Neural cell (in vitro differentiated cells): ENCODE data around the gene DDN. TPM values are rescaled to one million over a fixed set of nuclear protein-coding genes. Genes with fewer than 3 reads are reported as not detected.
A peak's percentile ranks its signal among the peaks of the same experiment; 100 is the strongest.

Experiments used
- H2AFZ ChIP-seq: fragments of 200-600, 300-800 bp; sonication (generic), shearing (Covaris generic); 2 replicates; pipeline ENCODE4 v1.6.0; 2014; ENCODE audit warnings: low read depth, mild to moderate bottlenecking, antibody characterized with exemption, low read length, moderate library complexity
- H3F3A ChIP-seq: fragments of 200-600 bp; shearing (Covaris generic); 2 replicates; pipeline ENCODE4 v1.6.1; 2016; ENCODE audit warnings: mild to moderate bottlenecking, moderate library complexity, mixed read lengths, antibody characterized with exemption, low read length; ENCODE audit not compliant: insufficient read depth, poor library complexity, severe bottlenecking
- H3K27ac ChIP-seq: fragments of 200-600, 300-800 bp; sonication (generic), shearing (Covaris generic); 2 replicates; pipeline ENCODE4 v1.5.1; 2014; ENCODE audit warnings: mild to moderate bottlenecking, low read length, moderate library complexity
- H3K27me3 ChIP-seq: fragments of 300-800, 200-600 bp; sonication (generic), shearing (Covaris generic); 2 replicates; pipeline ENCODE4 v1.6.0; 2014; ENCODE audit warnings: mild to moderate bottlenecking, low read depth, low read length, moderate library complexity; ENCODE audit not compliant: insufficient read depth
- H3K36me3 ChIP-seq: fragments of 300-800, 200-600 bp; sonication (generic), shearing (Covaris generic); 2 replicates; pipeline ENCODE4 v1.5.1; 2014; ENCODE audit warnings: mild to moderate bottlenecking, antibody characterized with exemption, low read length, moderate library complexity; ENCODE audit not compliant: insufficient read depth
- H3K4me2 ChIP-seq: fragments of 300-800, 200-600 bp; sonication (generic), shearing (Covaris generic); 2 replicates; pipeline ENCODE4 v1.6.0; 2014; ENCODE audit warnings: mild to moderate bottlenecking, low read length
- H3K4me3 ChIP-seq: fragments of 300-800, 200-600 bp; sonication (generic), shearing (Covaris generic); 2 replicates; pipeline ENCODE4 v1.5.1; 2014; ENCODE audit warnings: mild to moderate bottlenecking, low read length, moderate library complexity
- H3K79me2 ChIP-seq: fragments of 200-600 bp; shearing (Covaris generic); replicated peaks from 2 replicates; pipeline ENCODE4 v1.6.0; 2014; ENCODE audit warnings: mild to moderate bottlenecking, low read length, moderate library complexity; ENCODE audit not compliant: insufficient read depth
- H3K9ac ChIP-seq: fragments of 300-800, 200-600 bp; sonication (generic), shearing (Covaris generic); 2 replicates; pipeline ENCODE4 v1.6.1; 2016; ENCODE audit warnings: mild to moderate bottlenecking, low read length, mixed read lengths
- H3K9me2 ChIP-seq: fragments of 200-600 bp; shearing (Covaris generic); 2 replicates; pipeline ENCODE4 v1.6.1; 2016; ENCODE audit warnings: mild to moderate bottlenecking, low read length, mixed read lengths; ENCODE audit not compliant: insufficient read depth
- H3K9me3 ChIP-seq: fragments of 200-600, 300-800 bp; sonication (generic), shearing (Covaris generic); 2 replicates; pipeline ENCODE4 v1.6.1; 2016; ENCODE audit warnings: mild to moderate bottlenecking, mixed run types, low read length, moderate library complexity, mixed read lengths
- H4K20me1 ChIP-seq: fragments of 200-600 bp; shearing (Covaris generic); 2 replicates; pipeline ENCODE4 v1.6.1; 2016; ENCODE audit warnings: mild to moderate bottlenecking, mixed run types; ENCODE audit not compliant: insufficient read depth
- CTCF ChIP-seq: fragments of 450-650 bp; IDR thresholded peaks from 2 replicates; pipeline ENCODE4 v1.5.1; 2014; ENCODE audit warnings: antibody characterized with exemption, mild to moderate bottlenecking, moderate library complexity; ENCODE audit not compliant: poor library complexity, severe bottlenecking
- EP300 ChIP-seq: fragments of 450-650 bp; conservative IDR thresholded peaks from 2 replicates; pipeline ENCODE4 v1.6.1; 2014; ENCODE audit warnings: antibody characterized with exemption, mild to moderate bottlenecking, moderate library complexity; ENCODE audit not compliant: poor library complexity, severe bottlenecking
- EZH2 ChIP-seq: fragments of 200-600, 300-800 bp; shearing (Covaris generic), sonication (generic); IDR thresholded peaks from 2 replicates; pipeline ENCODE4 v1.6.1; 2014; ENCODE audit warnings: antibody characterized with exemption, low read length, borderline replicate concordance, mild to moderate bottlenecking; ENCODE audit not compliant: insufficient read depth, poor library complexity, severe bottlenecking
- MXI1 ChIP-seq: fragments of 450-650 bp; conservative IDR thresholded peaks from 2 replicates; pipeline ENCODE4 v1.6.1; 2014; ENCODE audit warnings: antibody characterized with exemption, mild to moderate bottlenecking; ENCODE audit not compliant: poor library complexity, severe bottlenecking
- POLR2AphosphoS5 ChIP-seq: IDR thresholded peaks from 2 replicates; pipeline ENCODE4 v1.6.1; 2012
- RAD21 ChIP-seq: fragments of 450-650 bp; conservative IDR thresholded peaks from 2 replicates; pipeline ENCODE4 v1.6.1; 2014; ENCODE audit warnings: antibody characterized with exemption, mild to moderate bottlenecking, moderate library complexity
- REST ChIP-seq: IDR thresholded peaks from 2 replicates; pipeline ENCODE4 v1.6.1; 2012; ENCODE audit warnings: borderline replicate concordance
- SMC3 ChIP-seq: fragments of 450-650 bp; conservative IDR thresholded peaks from 2 replicates; pipeline ENCODE4 v1.6.1; 2014; ENCODE audit warnings: antibody characterized with exemption, mild to moderate bottlenecking, moderate library complexity; ENCODE audit not compliant: poor library complexity
- TAF1 ChIP-seq: IDR thresholded peaks from 2 replicates; pipeline ENCODE4 v1.6.1; 2012; ENCODE audit warnings: low read depth
- polyA plus RNA-seq: library from polyadenylated mRNA; depleted of rRNA; stranded (reverse); fragments of >200 nt; gene quantifications from 2 replicates; pipeline ENCODE4 v1.2.3, GENCODE V29; 2014

The DDN gene
- polyA plus RNA-seq, 1 donor from 2014 or later = 0.51 TPM

DNA sequence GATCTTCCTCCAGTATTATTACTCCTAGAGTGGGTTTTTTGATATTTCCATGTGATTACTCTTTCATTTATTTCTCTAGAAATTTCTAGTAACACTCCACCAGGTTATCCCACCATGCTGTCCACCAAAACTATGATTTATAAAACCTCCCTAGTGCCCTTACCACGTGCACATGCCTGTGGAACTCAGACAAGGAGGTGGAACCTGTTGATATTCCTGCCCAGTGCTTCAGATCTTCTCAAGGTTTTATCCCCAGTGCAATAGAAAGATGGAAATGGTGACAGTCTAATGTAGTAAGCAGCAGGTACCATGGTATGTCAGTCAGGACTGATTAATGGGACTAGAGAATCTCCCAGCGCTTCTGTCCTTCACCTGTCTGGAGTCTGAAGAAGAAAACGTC is 38.3 kb downstream of the DDN start:
- Histone ChIP-seq H3F3A (no peaks in the 10 kb centered on the region), H3K4me3 (no peak overlapping the region), H3K9me2 (no peaks in the 10 kb centered on the region), H3K27me3 (peaks cover 33% of the 10 kb centered on the region), H3K4me2 (no peak overlapping the region), H3K27ac (no peak overlapping the region), H3K36me3 (no peaks in the 10 kb centered on the region), H3K79me2 (peaks cover 3% of the 10 kb centered on the region), H3K9ac (no peak overlapping the region), H4K20me1 (no peaks in the 10 kb centered on the region), H2AFZ (no peak overlapping the region), H3K9me3 (no peaks in the 10 kb centered on the region)
- TF ChIP-seq EZH2 = no peak
- TF ChIP-seq EP300 = no peak
- TF ChIP-seq TAF1 = no peak
- TF ChIP-seq CTCF = no peak
- no peak for TF ChIP-seq POLR2AphosphoS5

DNA sequence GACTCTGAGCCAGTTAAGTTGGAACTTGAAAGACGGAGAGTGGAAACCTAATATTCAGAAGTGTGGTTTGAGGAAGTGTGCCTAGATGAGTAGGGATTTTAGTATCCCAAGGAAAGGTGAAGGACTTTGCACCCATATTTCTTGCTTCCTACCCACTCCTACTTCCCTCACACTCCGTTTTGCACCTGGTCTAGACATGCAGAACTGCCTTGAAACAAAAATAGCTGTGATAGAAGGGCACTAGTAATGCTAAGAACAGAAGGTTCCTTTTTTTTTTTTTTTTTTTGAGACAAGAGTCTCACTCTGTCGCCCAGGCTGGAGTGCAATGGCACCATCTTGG is 41.2 kb downstream of the DDN start:
- H4K20me1 ChIP-seq = peaks cover 19% of the 10 kb centered on the region
- H3K9me3 ChIP-seq = no peaks in the 10 kb centered on the region
- peak overlapping the region; percentile 85 for H3K4me2 ChIP-seq
- H3K4me3 ChIP-seq = peak overlapping the region; percentile 90
- H3K27ac ChIP-seq = peak overlapping the region; percentile 99
- H3K79me2 ChIP-seq = peaks cover 31% of the 10 kb centered on the region
- peaks cover 12% of the 10 kb centered on the region for H3K36me3 ChIP-seq
- no peaks in the 10 kb centered on the region for H3K9me2 ChIP-seq
- H2AFZ ChIP-seq = peak overlapping the region; percentile 73
- TF ChIP-seq RAD21 (no peak), CTCF (no peak), SMC3 (no peak), EP300 (no peak), POLR2AphosphoS5 (no peak), MXI1 (no peak), EZH2 (no peak), REST (no peak), TAF1 (no peak)
- H3F3A ChIP-seq = no peaks in the 10 kb centered on the region
- H3K27me3 ChIP-seq = peaks cover 15% of the 10 kb centered on the region
- peak overlapping the region; percentile 99 for H3K9ac ChIP-seq
